Panc1 (cell line): ENCODE data around the gene DGKG. TPM values are rescaled to one million over a fixed set of nuclear protein-coding genes. Genes with fewer than 3 reads are reported as not detected.

Source experiments
- ATAC-seq: fragments of 200-7000 bp; cut with Tn5 transposase; 2 replicates; pipeline ENCODE4 v1.9.1; 2020; ENCODE audit warnings: mild to moderate bottlenecking, moderate library complexity
- BruUV-seq: library from RNA; stranded (reverse); fragments of 400-500 nt; replicated peaks from 2 replicates; lab custom pipeline; 2021; lab: Mats Ljungman, UMichigan
- CTCF ChIA-PET: fragments of 300-600 bp; sonication (Branson Sonifier 250); formaldehyde crosslinking; loops from one replicate; lab custom pipeline; 2022; ENCODE audit warnings: antibody characterized with exemption; lab: Charles Lee
- POLR2A ChIA-PET: fragments of 300-600 bp; sonication (Branson Sonifier 250); formaldehyde crosslinking; loops from one replicate; lab custom pipeline; 2022; ENCODE audit warnings: antibody characterized with exemption; lab: Charles Lee
- DNase-seq: peaks from one replicate; pipeline ENCODE4 v3.0.0-alpha.2; 2010; ENCODE audit warnings: low read depth, low spot score
- H3K27ac ChIP-seq: 2 replicates; pipeline ENCODE4 v1.5.1; 2011; ENCODE audit warnings: mild to moderate bottlenecking, low read length, inconsistent platforms
- H3K27me3 ChIP-seq: fragments of 200-500 bp; sonication (Bioruptor generic); 2 replicates; pipeline ENCODE4 v1.6.0; 2014; ENCODE audit warnings: low read length, inconsistent platforms; ENCODE audit not compliant: control insufficient read depth, insufficient read depth
- H3K36me3 ChIP-seq: fragments of 200-500 bp; sonication (Bioruptor generic); 2 replicates; pipeline ENCODE4 v1.5.1; 2014; ENCODE audit warnings: inconsistent platforms, mild to moderate bottlenecking, low read length, moderate library complexity; ENCODE audit not compliant: control insufficient read depth, insufficient read depth
- H3K4me1 ChIP-seq: 2 replicates; pipeline ENCODE4 v1.5.1; 2011; ENCODE audit warnings: inconsistent platforms, mild to moderate bottlenecking, low read length, moderate library complexity; ENCODE audit not compliant: control insufficient read depth, insufficient read depth
- H3K4me3 ChIP-seq, 2 experiments: 2 replicates each; pipeline ENCODE4 v1.5.1; 2011 to 2012; ENCODE audit warnings: low read depth in 2 of 2, low read length in 2 of 2, mild to moderate bottlenecking in 2 of 2, inconsistent platforms in 1 of 2, moderate library complexity in 1 of 2
- H3K9me3 ChIP-seq: fragments of 200-500 bp; sonication (Bioruptor generic); 2 replicates; pipeline ENCODE4 v1.5.1; 2014; ENCODE audit warnings: low read depth, mild to moderate bottlenecking, inconsistent platforms, low read length, moderate library complexity; ENCODE audit not compliant: control insufficient read depth, insufficient read depth
- POLR2AphosphoS5 ChIP-seq: IDR thresholded peaks from 2 replicates; pipeline ENCODE4 v1.6.1; 2012; ENCODE audit warnings: mild to moderate bottlenecking, low read depth, low read length, moderate library complexity
- SIN3A ChIP-seq: IDR thresholded peaks from 2 replicates; pipeline ENCODE4 v1.6.1; 2012; ENCODE audit warnings: low read depth, mild to moderate bottlenecking, low read length, moderate library complexity, borderline replicate concordance; ENCODE audit not compliant: insufficient read depth
- TCF7L2 ChIP-seq: IDR thresholded peaks from 2 replicates; pipeline ENCODE4 v1.6.1; 2011; ENCODE audit warnings: mild to moderate bottlenecking, low read depth, low read length, inconsistent platforms
- in situ Hi-C: cut with HindIII; loops from 2 replicates; pipeline ENCODE4 v1.10.0; 2016; ENCODE audit warnings: low sequenced_read_pairs, low pct_unique_long_range_greater_than_20kb
- intact Hi-C: fragments of 100-400 bp; cut with micrococcal nuclease; formaldehyde crosslinking; loops from one replicate; pipeline ENCODE4 v1.10.0; 2022; ENCODE audit not compliant: unreplicated experiment
- total RNA-seq: library from RNA; stranded (reverse); gene quantifications from one replicate; pipeline ENCODE4 v1.2.1, GENCODE V29; 2021; ENCODE audit not compliant: unreplicated experiment
- TF ChIP-seq, protein P1 (sequence below): fragments of 450-650 bp; IDR thresholded peaks from 2 replicates; pipeline ENCODE4 v1.5.1; 2017; ENCODE audit warnings: mild to moderate bottlenecking
- TF ChIP-seq, protein P2 (sequence below), 2 experiments: IDR thresholded peaks; 2 replicates each; pipeline ENCODE4 v1.6.1; 2011 to 2012; ENCODE audit warnings: low read depth in 2 of 2, control low read depth in 1 of 2, low read length in 1 of 2, mild to moderate bottlenecking in 1 of 2, moderate library complexity in 1 of 2; ENCODE audit not compliant: insufficient read depth in 1 of 2

Gene DGKG
- total RNA-seq, 1 experiment from 2014 or later = 0.46 TPM

DNA sequence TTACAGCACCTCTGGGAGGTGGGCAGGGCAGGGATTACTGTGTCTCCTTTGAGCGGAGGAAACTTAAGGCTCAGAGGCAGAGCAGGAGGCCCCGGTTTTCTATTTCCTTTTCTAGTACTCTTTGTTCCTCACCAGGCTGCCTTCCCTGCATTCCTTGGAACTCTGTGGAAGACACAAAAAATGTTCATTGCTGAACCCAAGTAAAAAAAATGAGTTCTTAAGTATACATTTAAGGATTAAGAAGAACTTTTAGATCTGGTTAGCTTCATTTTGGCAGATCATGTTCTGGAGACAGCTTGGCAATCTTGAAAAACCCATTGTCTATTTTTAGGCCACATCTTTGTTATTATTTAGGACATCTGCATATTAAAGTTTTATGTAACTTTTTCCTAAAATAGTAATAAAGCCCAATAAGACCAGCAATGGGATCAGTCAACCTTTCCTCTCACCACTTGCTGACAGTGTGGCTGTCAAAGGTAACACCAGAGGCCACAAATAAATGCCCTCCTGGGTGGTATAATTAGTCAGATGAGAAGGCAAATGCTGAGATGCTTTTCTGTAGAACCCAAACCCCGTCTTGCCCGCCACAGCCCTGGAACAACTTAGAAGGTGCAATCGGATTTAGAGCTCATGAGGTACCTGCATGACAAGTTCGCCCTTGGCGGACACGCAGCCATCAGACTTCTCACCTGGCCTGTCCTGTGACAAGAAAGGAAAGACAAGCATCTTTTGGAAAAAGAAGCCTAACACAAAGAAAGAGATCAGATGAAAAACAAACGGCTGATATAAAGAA lies 97.2 kb downstream of the DGKG start:
- Histone ChIP-seq H3K27me3 (peaks cover 11% of the 10 kb centered on the region; the same call in 1 of the 2 replicates), H3K4me3 (no peak overlapping the region), H3K4me1 (no peaks in the 10 kb centered on the region), H3K27ac (no peak overlapping the region), H3K36me3 (no peaks in the 10 kb centered on the region), H3K9me3 (no peaks in the 10 kb centered on the region)
- intact Hi-C loops (no loop called here), in situ Hi-C loops (no loop called here)
- ChIA-PET POLR2A (interaction anchor here (0.5 kb wide), 1 partner anchor 45 kb away, joined by 3 read pairs; no protein-coding TSS in a partner anchor), CTCF (no interaction called here)
- TF ChIP-seq SIN3A (no peak), POLR2AphosphoS5 (no peak)
- DNase-seq (no peak), ATAC-seq (no peak)
- no TSS peak for BruUV-seq

DNA sequence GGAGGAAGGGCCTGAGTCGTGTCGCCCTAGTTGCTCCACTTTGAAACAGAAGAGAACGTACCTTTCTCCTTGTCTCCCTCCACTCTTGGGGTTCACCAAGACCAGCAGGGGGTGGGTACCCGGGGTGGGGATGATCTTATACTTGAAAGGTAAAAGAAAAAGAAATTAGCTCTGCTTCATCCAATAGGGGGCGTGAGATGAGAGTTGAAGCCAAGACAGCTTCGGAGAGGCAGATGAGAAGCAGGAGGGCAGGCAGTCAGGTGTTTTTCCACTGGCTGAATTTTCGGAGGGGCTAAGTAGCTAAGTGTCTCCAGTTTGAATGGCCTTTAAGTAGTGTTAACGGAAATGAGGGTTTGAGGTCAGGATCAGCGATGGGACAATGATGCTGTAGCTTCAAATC lies 100.4 kb downstream of the DGKG start:
- BruUV-seq = no TSS peak
- TF ChIP-seq POLR2AphosphoS5 = no peak
- TF ChIP-seq TCF7L2 = no peak
- TF ChIP-seq, protein P1, sequence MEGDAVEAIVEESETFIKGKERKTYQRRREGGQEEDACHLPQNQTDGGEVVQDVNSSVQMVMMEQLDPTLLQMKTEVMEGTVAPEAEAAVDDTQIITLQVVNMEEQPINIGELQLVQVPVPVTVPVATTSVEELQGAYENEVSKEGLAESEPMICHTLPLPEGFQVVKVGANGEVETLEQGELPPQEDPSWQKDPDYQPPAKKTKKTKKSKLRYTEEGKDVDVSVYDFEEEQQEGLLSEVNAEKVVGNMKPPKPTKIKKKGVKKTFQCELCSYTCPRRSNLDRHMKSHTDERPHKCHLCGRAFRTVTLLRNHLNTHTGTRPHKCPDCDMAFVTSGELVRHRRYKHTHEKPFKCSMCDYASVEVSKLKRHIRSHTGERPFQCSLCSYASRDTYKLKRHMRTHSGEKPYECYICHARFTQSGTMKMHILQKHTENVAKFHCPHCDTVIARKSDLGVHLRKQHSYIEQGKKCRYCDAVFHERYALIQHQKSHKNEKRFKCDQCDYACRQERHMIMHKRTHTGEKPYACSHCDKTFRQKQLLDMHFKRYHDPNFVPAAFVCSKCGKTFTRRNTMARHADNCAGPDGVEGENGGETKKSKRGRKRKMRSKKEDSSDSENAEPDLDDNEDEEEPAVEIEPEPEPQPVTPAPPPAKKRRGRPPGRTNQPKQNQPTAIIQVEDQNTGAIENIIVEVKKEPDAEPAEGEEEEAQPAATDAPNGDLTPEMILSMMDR = peak; percentile 60
- no peak for TF ChIP-seq SIN3A
- H3K4me3 ChIP-seq = no peak overlapping the region
- in situ Hi-C loops (no loop called here), intact Hi-C loops (no loop called here)
- ATAC-seq (no peak), DNase-seq (no peak)
- no peak overlapping the region for H3K27ac ChIP-seq
- no peaks in the 10 kb centered on the region for H3K4me1 ChIP-seq
- POLR2A ChIA-PET = no interaction called here
- H3K36me3 ChIP-seq = no peaks in the 10 kb centered on the region
- CTCF ChIA-PET = interaction anchor here (1.0 to 1.9 kb wide), 2 partner anchors 48 to 278 kb away, joined by 3 to 13 read pairs; no protein-coding TSS in a partner anchor
- no peaks in the 10 kb centered on the region for H3K9me3 ChIP-seq
- peaks cover 7% of the 10 kb centered on the region; the same call in 1 of the 2 replicates for H3K27me3 ChIP-seq

DNA sequence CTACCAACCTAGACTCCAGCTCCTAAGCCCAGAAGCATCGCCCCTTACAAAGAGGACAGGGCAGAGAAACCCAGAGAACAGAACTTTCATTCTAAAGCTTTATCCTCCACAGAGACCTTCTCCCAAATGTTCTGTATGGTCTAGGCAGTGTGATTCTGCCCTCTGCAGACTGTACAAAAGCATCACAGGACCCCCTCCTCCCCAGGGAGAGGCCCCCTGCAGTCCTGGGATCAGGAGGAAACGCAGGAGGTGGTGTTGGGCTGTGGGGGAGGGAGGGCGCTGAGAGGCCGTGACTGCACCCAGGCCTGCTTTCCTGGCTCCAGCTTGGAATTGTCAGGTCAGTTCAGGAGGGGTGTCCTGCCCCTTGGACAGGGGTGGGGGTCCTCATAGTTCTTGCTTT lies 101.3 kb downstream of the DGKG start:
- Histone ChIP-seq H3K4me1 (no peaks in the 10 kb centered on the region), H3K27me3 (peaks cover 2% of the 10 kb centered on the region; the same call in 1 of the 2 replicates), H3K27ac (no peak overlapping the region), H3K4me3 (no peak overlapping the region), H3K36me3 (no peaks in the 10 kb centered on the region), H3K9me3 (no peaks in the 10 kb centered on the region)
- CTCF ChIA-PET = interaction anchor here (0.7 to 1.9 kb wide), 2 partner anchors 8 to 279 kb away, joined by 3 to 13 read pairs; no protein-coding TSS in a partner anchor
- TF ChIP-seq, protein P2, sequence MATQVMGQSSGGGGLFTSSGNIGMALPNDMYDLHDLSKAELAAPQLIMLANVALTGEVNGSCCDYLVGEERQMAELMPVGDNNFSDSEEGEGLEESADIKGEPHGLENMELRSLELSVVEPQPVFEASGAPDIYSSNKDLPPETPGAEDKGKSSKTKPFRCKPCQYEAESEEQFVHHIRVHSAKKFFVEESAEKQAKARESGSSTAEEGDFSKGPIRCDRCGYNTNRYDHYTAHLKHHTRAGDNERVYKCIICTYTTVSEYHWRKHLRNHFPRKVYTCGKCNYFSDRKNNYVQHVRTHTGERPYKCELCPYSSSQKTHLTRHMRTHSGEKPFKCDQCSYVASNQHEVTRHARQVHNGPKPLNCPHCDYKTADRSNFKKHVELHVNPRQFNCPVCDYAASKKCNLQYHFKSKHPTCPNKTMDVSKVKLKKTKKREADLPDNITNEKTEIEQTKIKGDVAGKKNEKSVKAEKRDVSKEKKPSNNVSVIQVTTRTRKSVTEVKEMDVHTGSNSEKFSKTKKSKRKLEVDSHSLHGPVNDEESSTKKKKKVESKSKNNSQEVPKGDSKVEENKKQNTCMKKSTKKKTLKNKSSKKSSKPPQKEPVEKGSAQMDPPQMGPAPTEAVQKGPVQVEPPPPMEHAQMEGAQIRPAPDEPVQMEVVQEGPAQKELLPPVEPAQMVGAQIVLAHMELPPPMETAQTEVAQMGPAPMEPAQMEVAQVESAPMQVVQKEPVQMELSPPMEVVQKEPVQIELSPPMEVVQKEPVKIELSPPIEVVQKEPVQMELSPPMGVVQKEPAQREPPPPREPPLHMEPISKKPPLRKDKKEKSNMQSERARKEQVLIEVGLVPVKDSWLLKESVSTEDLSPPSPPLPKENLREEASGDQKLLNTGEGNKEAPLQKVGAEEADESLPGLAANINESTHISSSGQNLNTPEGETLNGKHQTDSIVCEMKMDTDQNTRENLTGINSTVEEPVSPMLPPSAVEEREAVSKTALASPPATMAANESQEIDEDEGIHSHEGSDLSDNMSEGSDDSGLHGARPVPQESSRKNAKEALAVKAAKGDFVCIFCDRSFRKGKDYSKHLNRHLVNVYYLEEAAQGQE (IDR thresholded peaks at IDR 0.05; ENCODE audit: insufficient read depth in 1 of 2, low read depth in 2 of 2, low read length in 1 of 2) = no peak
- TF ChIP-seq, protein P1 = no peak
- TF ChIP-seq TCF7L2 (no peak), SIN3A (no peak), POLR2AphosphoS5 (no peak)
- POLR2A ChIA-PET = no interaction called here
- intact Hi-C loops (no loop called here), in situ Hi-C loops (no loop called here)
- BruUV-seq = no TSS peak
- DNase-seq = no peak
- ATAC-seq = no peak
